HG03064 (cell line): ENCODE data around the gene PCSK5.
"Not testable (repeated sequence)": the region's sequence is repeated elsewhere in the genome, so short reads cannot be mapped to it uniquely, and the experiment has no call there.

Experiments used
- ATAC-seq: cut with Tn5 transposase; IDR thresholded peaks from one replicate; pipeline ENCODE4 v1.9.1; 2021; ENCODE audit warnings: low read depth; ENCODE audit not compliant: unreplicated experiment

PCSK5 gene

DNA sequence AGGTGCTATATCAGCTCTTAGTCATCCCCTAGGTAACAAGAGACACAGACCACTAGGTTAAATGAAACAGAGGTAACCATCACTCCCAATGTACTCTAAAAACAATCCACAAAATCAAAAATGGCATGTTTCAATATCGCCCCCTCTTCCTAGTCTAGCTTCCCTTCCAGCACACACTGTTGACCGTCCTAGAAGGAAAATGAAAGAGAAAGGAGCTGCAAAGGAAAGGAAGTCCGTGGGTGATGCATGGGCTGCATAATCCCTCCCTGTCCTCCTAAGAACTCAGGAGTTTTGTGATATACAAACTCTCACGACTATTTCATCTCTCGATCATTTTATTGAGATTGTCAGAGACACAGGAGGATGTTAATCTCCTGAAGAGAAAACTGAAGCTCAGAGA, 402.2 kb downstream of the PCSK5 start:
- no peak for ATAC-seq

DNA sequence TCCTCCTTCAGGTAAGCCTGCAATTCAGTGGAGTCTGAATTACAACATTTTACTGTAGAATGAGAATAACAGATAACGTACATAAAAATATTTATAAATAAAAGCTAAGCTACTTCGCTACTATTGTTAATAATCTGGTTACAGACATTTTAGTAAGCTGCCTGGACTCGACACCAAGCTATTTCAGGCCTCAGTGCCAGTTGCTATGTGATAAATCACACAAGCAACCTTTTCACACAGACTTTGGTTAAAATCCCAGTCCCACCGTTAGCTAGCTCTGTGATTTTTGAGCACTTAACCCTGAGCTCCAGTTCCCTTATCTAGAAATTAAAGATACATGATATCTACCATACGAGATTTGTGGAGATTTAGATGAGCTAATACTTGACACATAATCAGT, 403.8 kb downstream of the PCSK5 start:
- no peak for ATAC-seq

DNA sequence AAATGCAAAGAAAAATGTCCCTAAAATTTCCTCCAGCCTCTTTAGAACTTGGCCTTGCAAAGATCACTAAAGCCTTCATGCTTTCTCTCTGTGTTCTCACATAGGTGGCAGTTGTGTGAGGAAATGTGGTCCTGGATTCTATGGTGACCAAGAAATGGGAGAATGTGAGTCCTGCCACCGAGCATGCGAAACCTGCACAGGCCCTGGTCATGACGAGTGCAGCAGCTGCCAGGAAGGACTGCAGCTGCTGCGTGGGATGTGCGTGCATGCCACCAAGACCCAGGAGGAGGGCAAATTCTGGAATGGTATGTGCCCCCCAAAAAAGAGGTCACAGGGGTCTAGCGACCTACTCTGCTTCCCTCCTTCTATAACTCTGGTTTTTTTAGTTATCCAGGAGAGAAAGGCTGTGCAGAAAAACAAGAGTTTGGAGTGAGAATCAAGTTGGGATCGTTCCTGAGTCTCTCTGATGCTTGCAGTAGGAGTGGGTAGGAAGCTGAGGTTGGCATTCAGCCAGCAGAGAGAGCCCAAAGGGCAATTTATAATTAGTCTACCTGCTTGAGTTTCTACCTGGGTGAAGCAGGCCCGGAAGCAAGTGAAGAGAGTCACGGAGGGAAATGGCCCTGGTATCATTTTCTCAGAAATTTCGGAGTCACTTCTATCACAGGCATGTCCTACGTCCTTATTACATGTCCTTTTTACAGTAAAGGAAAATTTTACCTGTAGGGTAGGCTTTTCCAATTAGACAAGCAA, 406.3 kb downstream of the PCSK5 start:
- ATAC-seq = no peak

DNA sequence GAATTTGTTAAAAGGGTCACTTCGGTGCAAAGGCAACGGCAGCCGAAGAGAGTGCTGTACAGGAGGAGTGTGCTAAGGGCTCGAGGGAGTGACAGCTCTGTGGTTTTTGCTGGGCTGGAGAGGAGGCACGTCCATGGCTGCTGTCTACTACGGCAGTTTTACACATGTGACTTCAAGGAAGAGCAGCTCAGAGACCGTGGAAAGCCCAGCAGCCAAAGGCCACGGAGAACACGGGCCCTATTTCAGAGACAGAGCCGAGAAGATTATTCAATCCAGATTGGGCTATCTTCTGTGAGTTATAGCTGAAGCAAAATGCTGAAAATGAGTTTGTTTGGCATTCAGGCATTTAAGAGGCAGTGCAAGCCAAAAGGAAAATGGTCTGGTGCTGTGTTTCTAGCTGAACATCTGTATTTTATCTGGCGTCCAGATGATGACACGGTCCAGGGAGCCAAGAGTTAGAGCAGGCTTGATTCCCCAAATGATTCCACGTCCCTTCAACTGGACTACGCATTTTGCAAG, 407.3 kb downstream of the PCSK5 start:
- no peak for ATAC-seq

DNA sequence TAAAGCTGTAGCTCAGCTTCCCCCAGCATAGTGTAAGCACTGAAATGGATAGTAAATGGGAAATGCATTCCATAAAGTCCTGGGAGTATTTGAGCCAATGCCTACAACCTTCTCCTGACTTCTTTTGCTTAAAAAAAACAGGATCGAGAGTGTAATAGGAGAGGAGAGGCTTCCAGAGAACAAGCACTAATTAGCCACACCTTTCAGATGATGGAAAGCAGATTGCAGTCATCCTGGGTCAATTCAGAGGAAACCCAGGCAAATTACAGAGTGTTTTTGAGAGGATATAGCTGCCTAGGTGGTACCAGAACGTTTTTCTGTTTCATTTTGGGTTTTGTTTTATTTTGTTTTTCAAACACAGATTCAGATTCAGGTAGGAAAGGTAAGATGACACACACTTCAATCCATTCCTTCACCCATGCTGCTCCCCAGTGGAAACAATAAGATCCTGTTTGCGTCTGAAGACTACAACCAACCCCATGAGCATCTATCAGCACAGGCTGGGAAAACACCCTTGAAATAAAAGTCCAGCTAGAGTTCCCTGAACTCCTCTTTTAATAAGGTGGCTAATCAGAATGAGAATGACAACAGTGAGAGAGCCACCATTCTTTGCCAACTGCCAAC, 408.2 kb downstream of the PCSK5 start:
- ATAC-seq = no peak

DNA sequence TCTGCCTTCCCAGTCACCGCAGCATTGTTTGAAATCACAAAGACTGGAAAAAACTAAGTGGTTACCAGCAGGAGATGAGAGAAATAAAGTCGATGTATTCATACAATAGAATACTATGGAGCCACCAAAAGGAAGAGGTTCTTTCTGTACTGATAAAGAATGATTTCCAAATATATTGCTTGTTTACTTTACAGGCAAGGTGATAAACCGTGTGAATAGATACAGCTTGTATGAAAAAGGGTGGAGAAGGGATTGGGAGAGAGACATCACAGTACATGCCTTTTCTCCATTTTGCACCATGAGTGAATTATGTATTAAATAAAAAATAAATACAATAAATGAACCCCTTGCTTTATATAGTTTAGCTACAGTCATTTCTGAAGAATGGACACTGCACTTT, 412.1 kb downstream of the PCSK5 start:
- no peak for ATAC-seq

DNA sequence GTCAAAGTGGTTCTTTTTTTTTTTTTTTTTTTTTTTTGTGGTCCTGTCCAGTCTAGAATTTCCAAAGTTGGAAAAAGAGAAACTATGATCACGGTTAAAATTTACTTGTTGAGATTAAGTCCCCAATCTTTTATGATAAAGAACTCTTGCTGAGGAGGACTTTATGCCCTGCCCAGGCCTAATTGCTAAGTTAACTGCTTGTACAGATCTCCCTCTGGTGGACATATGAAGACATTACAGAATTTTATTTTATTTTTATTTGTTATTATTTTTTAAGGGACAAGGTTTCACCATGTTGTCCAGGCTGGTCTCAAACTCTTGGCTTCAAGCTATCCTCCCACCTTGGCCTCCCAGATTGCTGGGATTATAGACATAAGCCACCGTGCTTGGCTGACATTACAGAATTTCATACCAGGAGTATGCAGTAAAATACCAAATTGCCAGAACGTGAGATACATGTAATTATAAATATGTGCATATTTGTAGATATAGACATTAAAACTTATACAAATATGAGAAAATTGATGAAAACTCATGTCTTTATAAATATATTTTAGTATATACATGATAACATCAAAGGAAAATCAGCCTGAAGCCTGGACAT, 412.6 kb downstream of the PCSK5 start:
- ATAC-seq = no peak

DNA sequence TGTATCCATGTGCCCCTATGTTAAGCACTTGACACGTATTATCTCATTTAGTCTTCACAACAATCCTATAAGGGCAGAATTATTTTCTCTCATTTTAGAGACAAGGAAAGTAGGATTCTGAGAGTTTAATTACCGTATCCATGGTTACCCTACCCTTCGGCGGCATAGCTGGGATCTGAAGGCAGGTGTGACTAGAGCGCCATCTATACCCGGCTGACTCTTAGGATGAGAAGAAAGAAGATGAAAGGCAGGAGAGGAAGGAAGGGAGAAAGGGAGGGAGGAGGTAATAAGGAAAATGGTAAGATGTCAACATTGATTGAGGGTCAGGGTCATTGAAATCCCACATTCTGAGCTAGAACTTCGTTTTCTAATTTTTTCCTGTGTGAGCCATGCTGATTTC, 416.6 kb downstream of the PCSK5 start:
- ATAC-seq = not testable (repeated sequence)

DNA sequence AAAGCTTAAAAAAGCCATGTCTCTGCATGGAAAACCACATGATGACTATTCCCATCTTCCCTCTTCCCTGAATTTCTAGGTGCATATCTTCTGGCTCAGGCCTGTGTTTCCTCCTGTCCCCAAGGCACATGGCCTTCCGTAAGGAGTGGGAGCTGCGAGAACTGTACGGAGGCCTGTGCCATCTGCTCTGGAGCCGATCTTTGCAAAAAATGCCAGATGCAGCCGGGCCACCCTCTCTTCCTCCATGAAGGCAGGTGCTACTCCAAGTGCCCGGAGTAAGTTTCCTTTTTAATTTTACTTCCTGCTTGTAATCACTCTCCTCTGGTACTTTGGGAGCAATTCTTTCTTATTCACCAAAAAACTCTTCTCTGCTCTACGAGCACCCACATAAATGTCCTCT, 420.1 kb downstream of the PCSK5 start:
- no peak for ATAC-seq

DNA sequence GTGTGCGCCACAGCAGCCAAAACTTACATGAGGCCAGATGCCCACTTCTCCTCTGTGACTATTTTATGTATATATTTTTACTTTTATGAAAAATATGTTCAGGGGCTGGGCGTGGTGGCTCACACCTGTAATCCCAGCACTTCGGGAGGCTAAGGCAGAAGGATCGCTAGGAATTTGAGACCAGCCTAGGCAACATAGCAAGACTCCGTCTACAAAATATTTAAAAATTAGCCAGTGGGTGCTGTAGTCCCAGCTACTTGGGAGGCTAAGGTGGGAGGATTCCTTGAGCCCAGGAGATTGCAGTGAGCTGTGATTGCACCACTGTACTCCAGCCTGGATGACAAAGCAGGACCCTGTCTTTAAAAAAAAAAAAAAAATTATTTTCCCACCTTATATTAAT, 420.5 kb downstream of the PCSK5 start:
- no peak for ATAC-seq

DNA sequence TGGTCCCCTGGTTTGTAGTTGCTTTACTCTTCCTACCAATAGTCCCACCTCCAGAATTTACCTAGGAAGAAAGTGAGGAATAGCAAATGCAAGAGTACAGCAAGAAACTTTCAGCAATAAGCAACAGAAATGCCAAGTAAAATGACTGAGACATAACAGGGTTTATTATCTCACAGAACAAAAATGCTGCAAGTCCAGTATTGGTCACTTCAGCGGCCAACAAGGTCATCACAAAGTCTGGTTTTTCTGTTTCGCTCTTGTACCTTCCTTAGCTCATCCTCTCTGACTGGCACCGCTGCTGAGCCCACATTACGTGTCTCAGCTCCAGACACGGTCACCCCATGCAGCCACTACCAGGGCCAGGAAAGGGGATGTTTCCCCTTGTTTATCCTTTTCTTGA, 421.1 kb downstream of the PCSK5 start:
- ATAC-seq = no peak

DNA sequence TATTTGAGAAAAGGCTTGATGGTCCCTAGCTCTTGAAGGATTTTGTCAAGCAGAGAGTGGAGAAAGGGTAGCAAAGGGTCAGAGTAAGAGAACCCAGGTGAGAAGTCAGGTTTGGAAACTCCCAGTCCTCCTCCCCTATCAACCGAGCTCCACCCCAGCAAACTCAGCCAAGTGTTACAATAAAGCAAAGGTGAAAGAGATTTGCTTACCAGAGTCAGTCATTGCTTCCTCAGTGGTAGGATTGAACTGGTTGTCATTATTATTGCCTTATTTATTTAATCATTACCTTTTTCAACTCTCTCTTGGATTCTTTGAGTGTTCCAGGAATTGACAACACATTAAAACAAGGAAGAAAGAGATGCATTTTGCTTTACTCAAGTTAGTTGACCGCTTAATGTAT, 423.3 kb downstream of the PCSK5 start:
- no peak for ATAC-seq

DNA sequence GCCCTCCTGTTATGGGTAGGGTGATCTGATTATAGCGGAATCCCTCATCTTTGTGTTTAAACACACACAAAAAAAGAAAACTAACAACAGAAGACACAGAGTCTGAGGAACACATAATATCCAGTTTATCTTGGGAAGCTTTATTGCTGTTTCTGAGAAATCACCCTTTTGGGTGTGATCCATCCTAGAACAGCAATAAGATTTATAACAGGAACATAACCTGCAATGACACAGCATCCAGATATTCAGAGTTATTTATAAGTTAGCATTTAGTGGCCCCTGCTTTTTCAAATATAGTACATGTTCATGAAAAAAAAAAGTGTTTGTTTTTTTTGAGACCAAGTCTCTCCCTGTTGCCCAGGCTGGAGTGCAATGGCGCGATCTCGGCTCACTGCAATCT, 423.8 kb downstream of the PCSK5 start:
- no peak for ATAC-seq

DNA sequence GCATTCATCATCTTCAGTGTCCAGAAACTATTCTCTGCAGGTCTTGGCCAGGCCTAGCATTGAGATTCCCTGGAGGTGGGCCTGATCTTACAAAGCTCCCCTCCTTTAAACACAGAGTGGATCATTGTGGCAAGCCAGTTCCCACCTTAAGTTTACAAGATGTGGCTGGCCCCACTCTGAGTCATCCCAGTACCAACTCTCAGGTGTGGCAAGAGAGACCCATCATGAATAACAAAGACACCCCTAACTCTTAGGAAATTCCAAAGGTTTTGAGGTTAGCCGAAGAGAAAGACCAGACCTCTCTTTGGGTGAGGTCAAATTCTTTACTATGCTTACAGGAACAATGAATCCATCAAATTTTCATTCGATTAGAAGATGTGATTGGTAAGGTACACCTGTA, 425.6 kb downstream of the PCSK5 start:
- ATAC-seq = no peak

DNA sequence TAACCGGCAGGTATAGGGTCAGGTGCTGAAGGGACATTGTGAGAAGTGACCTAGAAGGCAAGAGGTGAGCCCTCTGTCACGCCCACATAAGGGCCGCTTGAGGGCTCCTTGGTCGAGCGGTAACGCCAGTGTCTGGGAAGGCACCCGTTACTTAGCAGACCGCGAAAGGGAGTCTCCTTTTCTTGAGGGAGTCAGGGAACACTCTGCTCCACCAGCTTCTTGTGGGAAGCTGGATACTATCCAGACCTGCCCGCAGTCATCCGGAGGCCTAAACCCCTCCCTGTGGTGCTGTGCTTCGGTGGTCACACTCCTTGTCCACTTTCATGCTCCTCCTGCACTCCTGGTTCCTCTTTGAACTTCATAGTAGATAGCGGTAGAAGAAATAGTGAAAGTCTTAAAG, 429.0 kb downstream of the PCSK5 start:
- ATAC-seq = not testable (repeated sequence)

DNA sequence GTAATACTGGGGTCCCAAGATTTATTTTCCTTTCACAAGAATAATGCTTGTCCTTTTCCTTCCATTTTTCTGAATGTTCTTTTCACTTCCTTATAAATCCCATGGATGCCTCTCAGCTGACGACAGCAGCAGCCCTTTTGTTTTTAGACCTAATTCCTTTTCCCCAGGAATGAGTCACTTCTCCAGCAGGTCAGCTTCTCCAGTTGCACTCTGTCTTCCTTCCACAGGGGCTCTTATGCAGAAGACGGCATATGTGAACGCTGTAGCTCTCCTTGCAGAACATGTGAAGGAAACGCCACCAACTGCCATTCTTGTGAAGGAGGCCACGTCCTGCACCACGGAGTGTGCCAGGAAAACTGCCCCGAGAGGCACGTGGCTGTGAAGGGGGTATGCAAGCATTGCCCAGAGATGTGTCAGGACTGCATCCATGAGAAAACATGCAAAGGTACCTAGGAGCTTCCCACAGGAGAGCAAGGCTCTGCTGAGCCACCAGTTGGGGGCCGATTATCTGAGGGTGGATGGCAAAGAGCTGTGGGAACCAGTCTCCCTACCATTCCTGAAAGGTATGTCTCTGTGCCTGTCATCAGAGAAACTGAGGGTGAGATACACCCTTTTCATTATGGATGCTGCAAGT, 430.8 kb downstream of the PCSK5 start:
- ATAC-seq = no peak

DNA sequence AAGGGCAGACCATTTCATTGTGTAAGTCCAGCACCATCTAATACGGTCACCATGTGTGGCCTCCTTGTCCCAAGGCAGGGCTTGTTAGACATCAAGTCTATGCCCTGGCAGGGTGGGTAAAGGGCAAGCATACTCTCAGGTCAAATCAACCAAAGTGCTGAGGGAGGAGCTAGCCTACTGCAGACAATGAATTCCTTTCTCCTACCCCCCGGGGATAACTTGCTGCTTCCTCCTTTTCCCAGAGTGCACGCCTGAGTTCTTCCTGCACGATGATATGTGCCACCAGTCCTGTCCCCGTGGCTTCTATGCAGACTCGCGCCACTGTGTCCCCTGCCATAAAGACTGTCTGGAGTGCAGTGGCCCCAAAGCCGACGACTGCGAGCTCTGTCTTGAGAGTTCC, 432.3 kb downstream of the PCSK5 start:
- no peak for ATAC-seq

DNA sequence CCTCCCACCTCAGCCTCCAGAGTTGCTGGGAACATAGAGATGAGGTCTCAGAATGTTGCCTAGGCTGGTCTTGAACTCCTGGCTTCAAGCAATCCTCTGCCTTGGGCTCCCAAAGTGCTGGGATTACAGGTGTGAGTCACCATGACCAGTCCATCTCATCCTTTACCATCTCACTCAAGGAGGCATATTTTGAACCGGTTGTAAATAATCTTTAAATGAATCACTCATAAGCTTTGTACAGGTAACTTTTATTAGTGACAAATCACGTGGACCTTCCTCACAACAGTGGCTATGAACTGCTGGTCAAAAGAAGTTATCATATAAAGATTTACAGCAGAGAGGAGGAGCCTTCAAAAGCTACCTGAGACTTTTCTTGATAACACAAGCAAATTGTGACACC, 433.0 kb downstream of the PCSK5 start:
- no peak for ATAC-seq

DNA sequence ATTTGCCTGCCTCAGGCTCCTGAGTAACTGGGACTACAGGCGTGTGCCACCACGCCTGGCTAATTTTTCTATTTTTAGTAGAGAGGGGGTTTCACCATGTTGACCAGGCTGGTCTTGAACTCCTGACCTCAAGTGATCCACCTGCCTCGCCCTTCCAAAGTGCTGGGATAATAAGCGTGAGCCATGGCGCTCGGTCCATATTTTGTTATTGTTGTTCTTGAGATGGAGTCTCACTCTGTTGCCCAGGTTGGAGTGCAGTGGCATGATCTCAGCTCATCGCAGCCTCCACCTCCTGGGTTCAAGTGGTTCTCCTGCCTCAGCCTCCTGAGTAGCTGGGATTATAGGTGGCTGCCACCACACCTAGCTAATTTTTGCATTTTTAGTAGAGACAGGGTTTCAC, 433.6 kb downstream of the PCSK5 start:
- not testable (repeated sequence) for ATAC-seq

DNA sequence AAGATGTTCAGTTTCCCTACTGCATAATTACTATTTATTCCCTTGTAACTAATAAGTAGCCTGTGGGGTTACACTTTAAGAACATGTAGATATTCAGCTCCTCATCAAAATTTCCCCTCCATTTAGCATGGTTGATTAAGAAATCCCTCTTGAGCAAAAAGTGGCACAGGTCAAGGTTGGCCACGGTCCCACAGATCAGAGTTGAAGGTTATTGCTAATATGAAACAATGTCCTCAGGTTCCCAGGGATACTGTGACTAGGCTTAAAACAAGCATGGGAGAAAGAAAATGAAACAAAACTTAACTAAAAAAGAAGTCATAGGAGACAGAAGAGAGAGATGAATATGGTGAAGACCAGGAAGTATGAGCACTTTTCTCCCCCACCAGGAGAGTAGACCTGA, 439.6 kb downstream of the PCSK5 start:
- no peak for ATAC-seq

DNA sequence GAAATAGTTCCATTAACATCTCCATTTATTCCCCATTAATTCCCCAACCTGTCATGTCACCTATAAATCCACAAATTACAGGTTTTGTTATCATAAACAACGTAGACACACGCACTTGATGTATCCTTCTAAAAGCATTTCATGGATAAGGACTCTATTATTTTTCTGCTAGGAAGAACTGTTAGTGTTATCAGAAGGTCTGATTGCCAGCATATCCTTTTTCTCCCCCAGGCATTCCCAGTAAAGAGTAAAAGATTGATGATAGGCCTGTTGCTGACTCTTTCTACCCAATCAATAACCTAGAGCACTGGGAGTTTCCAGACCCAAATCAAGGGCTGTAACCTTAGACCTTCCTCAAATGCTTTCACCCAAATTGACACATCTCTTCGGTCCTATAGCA, 442.9 kb downstream of the PCSK5 start:
- ATAC-seq = no peak
